Testis (tissue), 3 donors: Measurements from ENCODE around the gene CENPP. TPM values are rescaled to one million over a fixed set of nuclear protein-coding genes. Genes with fewer than 3 reads are reported as not detected.

Experiments used
- DNase-seq: peaks from one replicate; pipeline ENCODE4 v3.0.0-alpha.2; 2019
- H3K27ac ChIP-seq, 2 donors: fragments of 200-600 bp; sonication (generic); one replicate each; pipeline ENCODE4 v1.5.1; 2019
- H3K27me3 ChIP-seq: fragments of 200-600 bp; sonication (generic); one replicate; pipeline ENCODE4 v1.5.1; 2019
- H3K36me3 ChIP-seq: fragments of 200-600 bp; sonication (generic); one replicate; pipeline ENCODE4 v1.5.1; 2017; ENCODE audit warnings: low read depth; ENCODE audit errors: missing control alignments
- H3K4me1 ChIP-seq: fragments of 200-600 bp; sonication (generic); one replicate; pipeline ENCODE4 v1.5.1; 2019
- H3K4me3 ChIP-seq, 2 donors: fragments of 200-600 bp; sonication (generic); one replicate each; pipeline ENCODE4 v1.5.1; 2017 to 2019
- H3K9me3 ChIP-seq: fragments of 200-600 bp; sonication (generic); one replicate; pipeline ENCODE4 v1.5.1; 2017
- POLR2A ChIP-seq: fragments of 450-650 bp; IDR thresholded peaks from one replicate; pipeline ENCODE4 v1.6.1; 2017; ENCODE audit warnings: antibody characterized with exemption, mild to moderate bottlenecking, moderate library complexity
- WGBS, 2 donors: methylation state at CpG; one replicate each; pipeline ENCODE4 v1.1.5; 2018; 5-methylcytosine and 5-hydroxymethylcytosine counted together
- intact Hi-C: fragments of 100-400 bp; cut with DNase I; formaldehyde crosslinking; loops from one replicate; pipeline ENCODE4 v1.15.1; 2023; ENCODE audit warnings: low total_unique reads
- polyA plus RNA-seq: library from polyadenylated mRNA; stranded (reverse); fragments of 350-450 nt; fragmentation: Illumina TruSeq; extraction: RNeasy Lipid Tissue Mini Kit (QIAGEN cat#74804); gene quantifications from one replicate; pipeline ENCODE4 v1.2.3, GENCODE V29; 2014; ENCODE audit warnings: low read depth, low replicate concordance; ENCODE audit not compliant: insufficient read depth
- total RNA-seq, 2 donors: library from RNA; depleted of rRNA; stranded (reverse); fragments of >200 nt; gene quantifications; one replicate each; pipeline ENCODE4 v1.2.3, GENCODE V29; 2016
- TF ChIP-seq, protein P1 (sequence below), 3 experiments: fragments of 450-650 bp in 2 of 3; fragments of 200-600 bp in 1 of 3; sonication (generic) in 1 of 3; IDR thresholded peaks; one replicate each; pipeline ENCODE4 v1.5.1; 2016 to 2019; ENCODE audit warnings: antibody characterized with exemption in 3 of 3, mild to moderate bottlenecking in 2 of 3, moderate library complexity in 1 of 3

CENPP gene
- total and polyA plus RNA-seq, 3 donors from 2014 or later, result 8.1 to 12.1 (median 9.6) TPM

- intact Hi-C loops, result no loop called here
- H3K4me1 ChIP-seq, result peaks cover 21% of the 10 kb centered on the region
These were observed 35.9 kb upstream of the CENPP start for GRCh38 chr9:92289708-92290390.

GRCh38 chr9:92290785-92291429 lies 34.8 kb upstream of the CENPP start:
- 81% methylated on average over 1 of the region's 1 CpG for WGBS, 2 donors
- peaks cover 25% of the 10 kb centered on the region for H3K4me1 ChIP-seq
- no peaks in the 10 kb centered on the region for H3K9me3 ChIP-seq
- no peaks in the 10 kb centered on the region for H3K36me3 ChIP-seq
- no peak overlapping the region for H3K27ac ChIP-seq
- intact Hi-C loops, result no loop called here
- TF ChIP-seq POLR2A, result no peak
- TF ChIP-seq, protein P1, sequence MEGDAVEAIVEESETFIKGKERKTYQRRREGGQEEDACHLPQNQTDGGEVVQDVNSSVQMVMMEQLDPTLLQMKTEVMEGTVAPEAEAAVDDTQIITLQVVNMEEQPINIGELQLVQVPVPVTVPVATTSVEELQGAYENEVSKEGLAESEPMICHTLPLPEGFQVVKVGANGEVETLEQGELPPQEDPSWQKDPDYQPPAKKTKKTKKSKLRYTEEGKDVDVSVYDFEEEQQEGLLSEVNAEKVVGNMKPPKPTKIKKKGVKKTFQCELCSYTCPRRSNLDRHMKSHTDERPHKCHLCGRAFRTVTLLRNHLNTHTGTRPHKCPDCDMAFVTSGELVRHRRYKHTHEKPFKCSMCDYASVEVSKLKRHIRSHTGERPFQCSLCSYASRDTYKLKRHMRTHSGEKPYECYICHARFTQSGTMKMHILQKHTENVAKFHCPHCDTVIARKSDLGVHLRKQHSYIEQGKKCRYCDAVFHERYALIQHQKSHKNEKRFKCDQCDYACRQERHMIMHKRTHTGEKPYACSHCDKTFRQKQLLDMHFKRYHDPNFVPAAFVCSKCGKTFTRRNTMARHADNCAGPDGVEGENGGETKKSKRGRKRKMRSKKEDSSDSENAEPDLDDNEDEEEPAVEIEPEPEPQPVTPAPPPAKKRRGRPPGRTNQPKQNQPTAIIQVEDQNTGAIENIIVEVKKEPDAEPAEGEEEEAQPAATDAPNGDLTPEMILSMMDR (IDR thresholded peaks at IDR 0.05), result no peak
- no peaks in the 10 kb centered on the region for H3K27me3 ChIP-seq
- no peak overlapping the region for H3K4me3 ChIP-seq
- DNase-seq, result no peak

More at GRCh38 chr9:92289708-92290390, 35.9 kb upstream of the CENPP start:
- Histone ChIP-seq H3K36me3 (no peaks in the 10 kb centered on the region), H3K9me3 (no peaks in the 10 kb centered on the region), H3K4me3 (no peak overlapping the region), H3K27ac (no peak overlapping the region), H3K27me3 (no peaks in the 10 kb centered on the region)
- no peak for DNase-seq
- 96 to 97% methylated on average over 5 of the region's 5 CpGs for WGBS, 2 donors
- TF ChIP-seq, protein P1 (IDR thresholded peaks at IDR 0.05), result no peak
- TF ChIP-seq POLR2A, result no peak

DNA sequence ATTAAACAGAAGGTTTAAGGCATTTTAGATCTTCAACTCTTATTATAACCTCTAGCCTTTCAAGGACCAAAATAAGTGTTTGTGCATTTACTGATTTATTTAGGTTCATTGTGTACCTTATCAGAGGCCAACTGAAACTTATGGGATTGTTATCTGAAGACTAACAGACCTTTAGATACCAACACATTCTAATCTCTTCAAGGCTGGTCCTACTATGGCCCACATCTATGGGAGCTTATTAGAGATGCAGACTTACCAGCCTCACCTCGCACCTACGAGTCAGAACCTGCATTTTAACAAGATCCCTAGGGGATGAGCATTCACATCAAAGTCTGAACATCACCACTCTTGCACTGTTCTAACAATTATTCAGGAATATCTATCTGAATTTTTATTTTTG lies 34.2 kb upstream of the CENPP start:
- H3K9me3 ChIP-seq, result no peaks in the 10 kb centered on the region
- intact Hi-C loops, result no loop called here
- TF ChIP-seq, protein P1 (IDR thresholded peaks at IDR 0.05), result no peak
- TF ChIP-seq POLR2A, result no peak
- no peak overlapping the region for H3K27ac ChIP-seq
- no peak for DNase-seq
- no peaks in the 10 kb centered on the region for H3K36me3 ChIP-seq
- peaks cover 25% of the 10 kb centered on the region for H3K4me1 ChIP-seq
- no peaks in the 10 kb centered on the region for H3K27me3 ChIP-seq
- WGBS, 2 donors, result 90 to 95% methylated on average over 2 of the region's 2 CpGs
- no peak overlapping the region for H3K4me3 ChIP-seq

- H3K27ac ChIP-seq, result no peak overlapping the region
- H3K9me3 ChIP-seq, result no peaks in the 10 kb centered on the region
- intact Hi-C loops, result no loop called here
- peak overlapping the region; percentile 62 to 73 for H3K4me3 ChIP-seq
- TF ChIP-seq, protein P1 (IDR thresholded peaks at IDR 0.05), result no peak
- no peak for TF ChIP-seq POLR2A
- WGBS, 2 donors, result 28 to 33% methylated on average over 8 of the region's 8 CpGs
- H3K4me1 ChIP-seq, result peaks cover 25% of the 10 kb centered on the region
- no peaks in the 10 kb centered on the region for H3K36me3 ChIP-seq
- no peaks in the 10 kb centered on the region for H3K27me3 ChIP-seq
- no peak for DNase-seq
These were observed 33.2 kb upstream of the CENPP start for GRCh38 chr9:92292338-92293074.
